Upper lobe of left lung (tissue), 4 donors: ENCODE results near the gene ERI3.

Experiments used
- CTCF ChIP-seq, 6 experiments: fragments of 450-650 bp in 4 of 6; fragments of 200-600 bp in 2 of 6; sonication (generic) in 2 of 6; IDR thresholded peaks; one replicate each; pipeline ENCODE4 v1.5.1; 2016 to 2019; ENCODE audit warnings: antibody characterized with exemption in 6 of 6
- POLR2A ChIP-seq, 4 donors: fragments of 450-650 bp; IDR thresholded peaks; one replicate each; pipeline ENCODE4 v1.5.1; 2016 to 2017; ENCODE audit warnings: antibody characterized with exemption in 4 of 4, mild to moderate bottlenecking in 2 of 4
- POLR2AphosphoS5 ChIP-seq, 2 donors: sonication (generic); formaldehyde crosslinking; IDR thresholded peaks; one replicate each; pipeline ENCODE4 v1.5.1; 2017; ENCODE audit warnings: antibody characterized with exemption in 2 of 2

GRCh38 chr1:44208226-44208625 lies 146.8 kb downstream of the ERI3 start:
- TF ChIP-seq CTCF (IDR thresholded peaks at IDR 0.05) (no peak), POLR2AphosphoS5 (IDR thresholded peaks at IDR 0.05) (no peak), POLR2A (IDR thresholded peaks at IDR 0.05) (no peak)
